Endodermal cell (in vitro differentiated cells): Measurements from ENCODE around the gene LDAH. TPM values are rescaled to one million over a fixed set of nuclear protein-coding genes. Genes with fewer than 3 reads are reported as not detected.
A peak's percentile ranks its signal among the peaks of the same experiment; 100 is the strongest.
"Not testable (repeated sequence)": the region's sequence is repeated elsewhere in the genome, so short reads cannot be mapped to it uniquely, and the experiment has no call there.

Experiments used
- DNase-seq: peaks from one replicate; pipeline ENCODE4 v3.0.0-alpha.2; 2017
- H3K27ac ChIP-seq: 2 replicates; pipeline ENCODE4 v1.5.1; 2013; ENCODE audit warnings: mild to moderate bottlenecking, low read depth, low read length, moderate library complexity
- H3K27me3 ChIP-seq: 2 replicates; pipeline ENCODE4 v1.6.1; 2013; ENCODE audit warnings: mild to moderate bottlenecking, low read length, moderate library complexity; ENCODE audit not compliant: insufficient read depth, control insufficient read depth, poor library complexity, severe bottlenecking
- H3K36me3 ChIP-seq: 2 replicates; pipeline ENCODE4 v1.7.0; 2013; ENCODE audit warnings: mild to moderate bottlenecking, low read length, moderate library complexity; ENCODE audit not compliant: control insufficient read depth, insufficient read depth
- H3K4me1 ChIP-seq: one replicate; pipeline ENCODE4 v1.7.0; 2013; ENCODE audit warnings: low read length; ENCODE audit not compliant: control insufficient read depth, insufficient read depth
- H3K4me3 ChIP-seq: 2 replicates; pipeline ENCODE4 v1.5.1; 2013; ENCODE audit warnings: mild to moderate bottlenecking, low read length, moderate library complexity
- H3K9ac ChIP-seq: 2 replicates; pipeline ENCODE4 v1.6.1; 2013; ENCODE audit warnings: mild to moderate bottlenecking, low read length, moderate library complexity; ENCODE audit not compliant: poor library complexity, severe bottlenecking; ENCODE audit errors: extremely low read depth
- H3K9me3 ChIP-seq: 2 replicates; pipeline ENCODE4 v1.6.1; 2013; ENCODE audit warnings: mild to moderate bottlenecking, low read length, moderate library complexity; ENCODE audit not compliant: control insufficient read depth
- H3K27ac Mint-ChIP-seq: 2 replicates; pipeline ENCODE4 v1.8.0; 2020; ENCODE audit warnings: mixed read lengths
- H3K27me3 Mint-ChIP-seq: 2 replicates; pipeline ENCODE4 v1.8.0; 2021; ENCODE audit warnings: mild to moderate bottlenecking, mixed read lengths; ENCODE audit not compliant: insufficient read depth
- H3K36me3 Mint-ChIP-seq: 2 replicates; pipeline ENCODE4 v1.8.0; 2020; ENCODE audit warnings: low read depth, mixed read lengths
- H3K4me1 Mint-ChIP-seq: 2 replicates; pipeline ENCODE4 v1.8.0; 2020; ENCODE audit warnings: mixed read lengths
- H3K4me3 Mint-ChIP-seq: 2 replicates; pipeline ENCODE4 v1.8.0; 2020; ENCODE audit warnings: mild to moderate bottlenecking, moderate library complexity, mixed read lengths
- H3K9me3 Mint-ChIP-seq: 2 replicates; pipeline ENCODE4 v1.8.0; 2020; ENCODE audit warnings: mild to moderate bottlenecking, mixed read lengths
- CTCF ChIP-seq: fragments of 200-600 bp; sonication (generic); conservative IDR thresholded peaks from 2 replicates; pipeline ENCODE4 v1.5.0; 2021; ENCODE audit warnings: antibody characterized with exemption, mild to moderate bottlenecking
- WGBS, 2 experiments: methylation state at CpG; one replicate each; pipeline versions ENCODE4 v1.1.5 to v1.1.7; 2013; ENCODE audit warnings: missing lambda C conversion rate in 2 of 2, mixed read lengths in 1 of 2; ENCODE audit not compliant: insufficient coverage in 1 of 2, insufficient read length in 1 of 2; 5-methylcytosine and 5-hydroxymethylcytosine counted together
- total RNA-seq, 2 donors: library from RNA; stranded (reverse); fragmentation: NEBNext Ultra II Directional in 1 of 2; extraction: Animal tissue kit (Norgen Biotek cat#: 25700) in 1 of 2; gene quantifications; 2 replicates in 1 of 2; 3 replicates in 1 of 2; pipeline ENCODE4 v1.2.1, GENCODE V29; 2021

LDAH gene
- total RNA-seq, 2 donors from 2014 or later: 28.7 to 42.2 TPM

GRCh38 chr2:20797096-20797495, 25.8 kb downstream of the LDAH start:
- TF ChIP-seq CTCF: no peak
- Histone ChIP-seq H3K9me3 (peaks cover 17% of the 10 kb centered on the region), H3K27me3 (no peaks in the 10 kb centered on the region), H3K36me3 (peaks cover 18% of the 10 kb centered on the region), H3K9ac (no peak overlapping the region), H3K27ac (no peak overlapping the region), H3K4me1 (no peaks in the 10 kb centered on the region), H3K4me3 (no peak overlapping the region)
- Mint-ChIP-seq H3K27ac (no peak overlapping the region), H3K36me3 (peaks cover 33% of the 10 kb centered on the region), H3K4me3 (no peak overlapping the region), H3K27me3 (no peaks in the 10 kb centered on the region), H3K9me3 (peaks cover 17% of the 10 kb centered on the region), H3K4me1 (peaks cover 17% of the 10 kb centered on the region)
- no peak for DNase-seq
- WGBS, 2 experiments: 78 to 100% methylated on average over 2 to 3 of the region's 3 CpGs

- H3K27me3 ChIP-seq: no peaks in the 10 kb centered on the region
Observed at GRCh38 chr2:20796374-20796791, 26.5 kb downstream of the LDAH start.

GRCh38 chr2:20793944-20794343, 29.0 kb downstream of the LDAH start:
- H3K9ac ChIP-seq, H3K4me1 ChIP-seq, DNase-seq, H3K27ac Mint-ChIP-seq, H3K27ac ChIP-seq, H3K27me3 ChIP-seq, H3K4me3 Mint-ChIP-seq, H3K27me3 Mint-ChIP-seq: not testable (repeated sequence)
- Mint-ChIP-seq H3K9me3 (peaks cover 17% of the 10 kb centered on the region), H3K36me3 (peaks cover 35% of the 10 kb centered on the region), H3K4me1 (peaks cover 17% of the 10 kb centered on the region)
- H3K36me3 ChIP-seq: peaks cover 37% of the 10 kb centered on the region
- 93 to 100% methylated on average over 1 to 3 of the region's 3 CpGs for WGBS, 2 experiments
- H3K4me3 ChIP-seq: peak overlapping the region; percentile 50
- peaks cover 17% of the 10 kb centered on the region for H3K9me3 ChIP-seq

More at GRCh38 chr2:20796374-20796791, 26.5 kb downstream of the LDAH start:
- no peak overlapping the region for H3K4me3 Mint-ChIP-seq
- Histone ChIP-seq H3K9me3 (peaks cover 17% of the 10 kb centered on the region), H3K4me1 (no peaks in the 10 kb centered on the region), H3K27ac (no peak overlapping the region), H3K4me3 (no peak overlapping the region), H3K36me3 (peaks cover 19% of the 10 kb centered on the region), H3K9ac (no peak overlapping the region)
- H3K9me3 Mint-ChIP-seq: peaks cover 17% of the 10 kb centered on the region
- peaks cover 33% of the 10 kb centered on the region for H3K36me3 Mint-ChIP-seq
- WGBS, 2 experiments: 87 to 88% methylated on average over 1 of the region's 1 CpG
- peaks cover 17% of the 10 kb centered on the region for H3K4me1 Mint-ChIP-seq
- no peak for TF ChIP-seq CTCF
- no peak for DNase-seq
- no peak overlapping the region for H3K27ac Mint-ChIP-seq
- H3K27me3 Mint-ChIP-seq: no peaks in the 10 kb centered on the region
